Left renal cortex interstitium (tissue), 4 donors: Measurements from ENCODE around the gene LRP1. TPM values are rescaled to one million over a fixed set of nuclear protein-coding genes. Genes with fewer than 3 reads are reported as not detected.
"Not testable (repeated sequence)": the region's sequence is repeated elsewhere in the genome, so short reads cannot be mapped to it uniquely, and the experiment has no call there.

ENCODE experiments used
- DNase-seq, 4 donors: peaks; one replicate each; pipeline ENCODE4 v3.0.0-alpha.2; 2013; ENCODE audit warnings: low read depth in 4 of 4, low spot score in 2 of 4, missing footprints in 1 of 4
- polyA plus RNA-seq, 4 donors: library from polyadenylated mRNA; unstranded; fragments of 120-200 nt; gene quantifications; one replicate each; pipeline ENCODE4 v1.2.1, GENCODE V29; 2013; ENCODE audit not compliant: insufficient read length in 4 of 4

LRP1 gene
- polyA plus RNA-seq, 4 donors, result 60.8 to 93.7 (median 83.9) TPM

DNA sequence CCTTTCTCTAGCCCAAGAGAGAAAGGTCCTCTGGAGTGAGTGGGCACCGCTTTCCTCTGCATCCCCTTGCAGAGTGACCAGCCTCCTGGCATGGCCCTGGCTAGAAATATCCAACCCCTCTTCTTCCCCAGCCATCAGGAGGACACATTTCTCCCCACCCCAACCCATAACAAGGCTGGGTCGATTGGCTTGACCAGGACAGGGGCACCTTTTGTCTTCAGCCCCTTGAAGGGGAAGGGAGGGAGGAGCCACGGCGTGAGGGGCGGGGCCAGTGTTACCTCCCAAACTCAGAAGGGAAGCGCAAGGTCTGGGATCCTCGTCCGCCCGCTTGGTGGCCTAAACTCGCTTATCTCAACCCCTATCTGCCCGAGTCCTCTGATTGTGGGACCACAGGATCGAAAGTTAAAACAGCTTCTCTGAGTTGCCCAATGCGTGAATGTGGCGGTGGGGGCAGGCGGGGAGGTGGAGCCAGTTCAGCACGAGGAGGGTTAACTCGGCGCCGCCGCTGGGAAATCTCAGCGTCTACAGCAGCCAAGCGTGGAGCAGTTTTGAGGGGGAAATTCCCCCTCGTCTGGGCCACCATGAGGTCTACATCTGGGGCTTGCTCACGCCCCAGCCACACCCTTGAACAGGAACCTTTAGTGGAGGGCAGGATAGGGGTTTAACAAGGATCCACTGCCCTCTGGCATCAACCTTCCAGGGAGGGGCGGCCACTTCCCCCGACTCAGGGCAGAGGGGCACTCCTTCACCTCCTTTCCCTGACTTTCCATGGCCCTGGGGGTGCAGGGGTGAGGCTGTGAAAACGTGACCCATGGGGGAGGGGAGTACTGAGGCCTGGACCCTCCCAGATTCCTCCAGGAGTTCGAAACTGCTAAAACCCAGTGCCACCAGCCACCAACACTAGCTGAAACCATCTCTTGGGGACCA, 17.9 kb upstream of the LRP1 start:
- peak in 1 of 4 donors; percentile 50 for DNase-seq

DNA sequence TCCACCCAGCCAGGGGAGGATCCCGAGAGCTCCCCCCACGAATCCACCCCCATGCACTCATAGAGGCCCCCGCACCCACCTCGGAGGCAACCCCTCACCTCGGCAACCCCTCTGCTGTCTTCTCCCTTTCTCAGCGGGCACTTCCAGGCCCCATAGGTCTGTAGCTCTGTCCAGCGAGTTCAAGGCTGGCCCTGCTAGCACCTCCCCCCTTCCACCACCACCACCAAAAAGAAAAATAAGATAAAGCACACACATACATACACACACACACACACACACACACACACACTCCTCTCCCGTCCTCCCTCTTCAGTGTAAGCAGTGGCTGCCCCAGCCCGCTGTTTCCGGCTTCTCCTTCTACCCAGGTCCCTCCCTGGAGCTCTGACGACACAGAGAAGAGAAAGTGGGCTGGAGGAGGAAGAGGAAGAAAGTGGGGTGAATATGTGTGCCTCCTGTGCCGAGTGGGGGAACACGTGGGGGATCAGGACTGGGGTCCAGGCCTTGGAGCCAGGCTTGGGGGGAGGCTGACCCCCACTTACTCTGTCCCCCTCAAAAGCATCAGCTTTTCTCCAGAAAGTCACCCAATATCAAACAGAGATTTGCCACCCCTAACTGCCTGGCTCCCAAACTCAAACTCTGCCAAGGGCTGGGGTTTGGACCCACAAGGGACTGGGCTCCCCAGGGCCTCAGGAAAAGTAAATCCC, 17.1 kb upstream of the LRP1 start, which contains the start of gene STAT6:
STAT6 (minus strand) TSS at position 332 of the 704 bp plus-strand sequence. CDS start 3,084 bp downstream, outside the sequence.
- DNase-seq, result peak in 2 of 4 donors; percentile 50 to 62

DNA sequence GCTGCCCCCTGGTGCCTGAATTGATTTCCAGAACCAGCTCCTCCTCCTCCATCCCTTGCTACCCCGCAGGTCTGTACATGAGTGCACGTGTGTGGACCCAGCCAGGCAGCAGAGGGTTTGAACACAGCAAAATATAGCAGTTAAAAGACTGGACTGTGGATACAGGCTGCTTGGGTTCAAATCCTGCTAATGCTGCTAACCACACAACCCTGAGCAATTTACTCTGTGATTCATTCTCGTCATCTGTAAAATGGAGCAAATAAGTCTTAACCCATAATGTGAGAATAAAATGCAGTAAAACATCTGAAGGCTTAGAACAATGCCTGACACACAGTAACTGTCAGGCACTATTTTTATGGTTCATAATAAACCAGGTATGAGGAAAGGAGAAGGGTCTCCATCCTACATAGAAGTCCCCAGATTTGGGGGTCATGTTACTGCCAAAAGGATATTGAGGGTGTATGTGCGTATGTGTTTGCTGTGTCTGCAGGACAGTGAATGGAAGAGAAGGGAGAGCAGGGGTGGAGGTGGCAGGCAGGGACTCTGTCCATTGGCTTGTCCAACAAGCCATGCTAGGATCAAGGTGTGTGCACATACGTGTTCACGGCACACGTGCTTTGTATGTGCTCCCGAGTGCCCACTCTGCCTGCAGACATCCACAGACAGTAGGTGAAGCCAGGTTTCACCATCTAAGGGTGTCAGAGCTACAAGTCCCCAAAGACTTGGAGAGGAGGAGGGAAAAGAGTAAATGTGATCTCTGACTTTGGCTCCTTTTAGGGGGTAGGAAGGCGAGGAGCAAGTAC, 15.6 kb upstream of the LRP1 start:
- DNase-seq, result no peak

DNA sequence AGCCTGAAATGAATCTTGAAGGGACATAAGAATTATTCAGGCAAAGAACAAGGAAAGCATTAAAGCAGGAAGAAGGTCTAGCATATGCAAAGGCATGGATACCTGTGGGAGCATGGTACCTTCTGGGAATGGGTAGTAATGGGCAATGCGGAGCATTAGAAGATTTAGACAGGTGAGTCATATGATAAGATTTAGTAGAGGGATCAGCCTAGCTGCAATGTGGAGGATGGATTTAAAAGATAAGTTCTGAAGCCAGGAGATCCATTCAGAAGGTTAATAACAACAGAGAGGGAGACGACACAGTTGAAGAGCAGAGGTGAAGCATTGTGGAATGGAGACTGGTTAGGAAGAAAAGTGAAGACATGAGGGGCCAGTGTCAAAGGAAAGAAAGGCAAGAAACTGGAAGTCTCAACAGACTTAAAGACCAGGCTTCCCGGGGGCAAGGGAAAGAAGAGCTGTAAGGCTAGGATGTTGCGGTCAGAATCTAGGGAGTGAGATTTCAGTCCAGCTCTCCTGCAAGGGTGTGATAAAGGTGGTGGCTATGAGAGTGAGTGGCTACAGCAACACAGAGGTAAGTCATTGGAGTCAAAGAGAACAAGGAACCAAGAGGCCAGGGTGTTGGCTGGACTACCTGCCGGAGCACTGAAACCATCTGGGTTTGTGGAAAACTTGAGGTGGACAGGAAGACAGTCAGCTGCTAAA, 11.6 kb upstream of the LRP1 start:
- no peak for DNase-seq

DNA sequence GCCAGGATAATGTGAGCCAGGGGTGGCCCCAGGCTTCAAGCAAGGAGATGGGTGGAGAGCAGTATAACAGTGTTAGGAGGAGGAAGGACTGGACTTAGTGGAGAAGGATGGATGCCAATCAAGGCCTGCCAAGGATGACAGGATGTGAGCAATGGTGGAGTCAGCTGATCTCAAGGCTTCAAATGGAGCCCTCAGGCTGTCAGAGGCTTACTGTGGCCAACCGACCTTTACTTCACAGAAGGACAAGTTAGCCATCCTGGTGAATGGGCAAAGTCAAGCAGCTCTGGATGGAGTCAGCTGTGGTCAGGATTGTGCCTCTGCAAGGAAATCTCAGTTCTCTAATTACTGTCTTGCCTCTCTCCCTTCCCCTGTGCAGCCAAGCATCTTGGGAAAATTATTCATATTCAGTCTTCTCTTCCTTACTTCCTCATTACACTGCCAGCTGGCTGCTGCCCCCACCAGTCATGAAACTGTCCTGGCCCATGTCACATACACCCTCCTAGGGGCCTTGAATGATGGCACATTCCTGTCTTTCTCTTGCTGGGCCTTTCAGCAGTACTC, 9.5 kb upstream of the LRP1 start:
- no peak for DNase-seq

DNA sequence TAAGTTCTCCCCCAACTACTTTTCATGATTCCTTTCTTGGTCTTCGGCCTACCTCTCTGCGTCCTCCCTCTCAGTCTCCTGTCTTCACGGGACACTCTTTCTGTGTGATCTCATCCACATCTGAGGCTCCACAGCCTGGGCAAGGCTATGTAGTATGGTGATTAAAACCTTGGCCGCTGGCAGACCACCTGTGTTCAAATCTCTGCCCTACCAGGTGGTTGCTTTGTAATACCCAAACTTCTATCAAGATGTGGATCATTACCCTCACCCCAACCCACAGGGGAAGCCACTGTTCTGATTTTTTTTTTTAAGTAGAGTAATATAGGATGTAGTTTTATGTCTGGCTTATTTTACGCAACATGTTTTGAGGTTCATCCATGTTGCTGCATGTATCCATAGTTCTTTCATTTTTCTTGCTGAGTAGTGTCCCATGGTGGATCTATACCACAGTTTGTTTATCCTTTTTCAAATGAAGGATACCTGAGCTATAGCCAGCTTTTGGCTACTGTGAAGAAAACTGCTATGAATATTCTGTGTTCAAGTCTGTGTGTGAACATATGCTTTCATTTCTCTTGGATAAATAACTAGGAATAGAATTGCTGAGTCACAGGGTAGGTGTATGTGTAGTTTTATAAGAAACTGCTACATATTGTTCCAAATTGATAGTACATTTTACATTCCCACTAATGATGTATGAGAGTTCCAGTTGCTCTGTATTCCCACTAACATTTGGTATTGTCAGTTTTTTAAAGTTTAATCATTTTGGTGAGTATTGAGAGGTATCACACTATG, 8.8 kb upstream of the LRP1 start:
- DNase-seq, result no peak

DNA sequence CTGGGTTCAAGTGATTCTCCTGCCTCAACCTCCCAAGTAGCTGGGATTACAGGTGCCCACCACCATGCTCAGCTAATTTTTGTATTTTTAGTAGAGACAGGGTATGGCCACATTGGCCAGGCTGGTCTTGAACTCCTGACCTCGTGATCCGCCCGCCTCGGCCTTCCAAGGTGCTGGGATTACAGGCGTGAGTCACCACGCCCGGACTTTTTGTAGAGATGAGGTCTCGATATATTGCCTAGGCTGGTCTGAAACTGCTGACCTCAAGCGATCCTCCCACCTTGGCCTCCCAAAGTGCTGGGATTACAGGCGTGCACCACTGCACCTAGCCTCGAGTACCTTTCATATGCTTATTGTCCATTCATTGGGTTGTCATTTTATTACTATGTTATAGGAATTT, 7.6 kb upstream of the LRP1 start:
- not testable (repeated sequence) for DNase-seq

DNA sequence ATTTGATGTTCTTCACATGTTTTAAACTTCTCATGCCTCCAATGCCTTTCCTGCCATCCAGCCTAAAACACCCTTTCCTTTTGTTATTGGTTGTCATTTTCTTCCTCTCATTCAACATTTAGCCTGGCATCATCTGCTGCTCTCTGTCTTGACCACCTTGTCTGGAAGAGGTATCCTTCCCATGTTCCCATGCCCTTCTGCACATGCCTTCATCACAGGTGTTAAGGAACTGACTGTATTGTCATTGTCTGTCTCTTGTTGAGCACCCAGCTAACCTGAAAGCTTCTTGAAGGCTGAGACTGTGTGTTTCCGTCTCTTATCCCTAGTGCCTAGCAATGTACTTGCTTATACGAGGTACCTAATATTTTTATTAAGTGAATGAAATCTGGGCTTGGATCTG, 4.5 kb upstream of the LRP1 start:
- DNase-seq, result no peak

DNA sequence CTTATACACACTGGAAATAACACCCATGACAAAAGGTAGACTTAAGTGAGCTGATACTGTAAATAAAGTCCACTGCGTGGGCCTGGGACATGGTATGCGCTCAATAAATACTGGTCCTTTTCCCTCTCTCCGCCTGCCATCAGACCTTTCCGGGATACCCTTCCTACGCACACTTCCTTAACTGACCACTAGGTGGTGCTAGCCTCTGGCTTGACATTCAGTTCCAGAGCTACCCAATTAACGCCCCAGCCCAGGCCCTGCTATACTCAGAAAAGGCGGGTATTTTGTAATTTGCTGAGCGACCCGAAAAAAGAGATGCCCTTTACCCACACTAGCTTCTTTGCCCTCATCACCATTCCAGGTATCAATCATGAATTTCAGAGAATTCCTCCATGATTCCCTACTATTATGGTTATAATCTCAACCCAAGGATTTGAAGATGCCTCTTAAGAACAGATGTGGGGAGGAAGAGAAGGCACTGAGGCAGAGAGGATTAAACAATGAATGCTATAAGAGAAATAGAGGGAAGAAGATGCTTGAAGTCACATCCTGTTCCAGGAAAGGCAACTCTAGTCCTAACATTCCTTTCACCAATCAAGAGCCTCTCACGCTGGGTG, 3.9 kb upstream of the LRP1 start:
- peak in 1 of 4 donors; percentile 55 for DNase-seq

DNA sequence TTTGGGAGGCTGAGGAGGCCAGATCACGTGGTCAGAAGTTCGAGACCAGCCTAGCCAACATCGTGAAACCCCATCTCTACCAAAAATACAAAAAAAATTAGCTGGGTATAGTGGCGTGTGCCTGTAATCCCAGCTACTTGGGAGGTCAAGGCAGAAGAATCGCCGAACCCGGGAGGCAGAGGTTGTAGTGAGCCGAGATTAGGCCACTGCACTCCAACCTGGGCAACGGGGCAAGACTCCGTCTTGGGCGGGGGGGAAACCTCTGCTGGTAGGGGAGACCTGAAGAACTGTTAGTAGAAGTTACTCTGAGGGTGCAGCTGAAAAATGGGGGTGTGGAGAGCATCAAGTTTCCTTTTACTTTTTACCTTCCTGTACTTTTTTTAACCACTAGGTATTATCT, 2.2 kb upstream of the LRP1 start:
- no peak for DNase-seq

DNA sequence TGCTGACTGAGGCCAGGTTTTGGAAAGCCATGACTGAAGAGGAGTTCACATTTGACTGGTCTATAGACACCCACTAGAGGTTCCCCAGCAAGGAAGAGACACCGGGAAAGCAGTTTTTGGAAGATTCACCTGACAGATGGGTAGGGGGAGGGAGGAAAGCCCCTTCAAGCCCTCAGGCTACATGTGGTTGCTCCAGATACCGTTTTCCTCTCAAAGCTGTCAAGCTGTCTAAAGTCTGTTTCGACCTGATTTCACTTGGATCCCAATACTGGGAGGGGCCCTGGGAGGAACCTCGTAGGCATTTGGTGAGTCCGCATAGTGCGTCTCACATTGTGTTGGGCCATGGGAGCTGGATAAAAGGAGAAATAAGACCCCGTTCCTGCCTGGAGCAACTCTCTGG, 1.7 kb upstream of the LRP1 start:
- no peak for DNase-seq

DNA sequence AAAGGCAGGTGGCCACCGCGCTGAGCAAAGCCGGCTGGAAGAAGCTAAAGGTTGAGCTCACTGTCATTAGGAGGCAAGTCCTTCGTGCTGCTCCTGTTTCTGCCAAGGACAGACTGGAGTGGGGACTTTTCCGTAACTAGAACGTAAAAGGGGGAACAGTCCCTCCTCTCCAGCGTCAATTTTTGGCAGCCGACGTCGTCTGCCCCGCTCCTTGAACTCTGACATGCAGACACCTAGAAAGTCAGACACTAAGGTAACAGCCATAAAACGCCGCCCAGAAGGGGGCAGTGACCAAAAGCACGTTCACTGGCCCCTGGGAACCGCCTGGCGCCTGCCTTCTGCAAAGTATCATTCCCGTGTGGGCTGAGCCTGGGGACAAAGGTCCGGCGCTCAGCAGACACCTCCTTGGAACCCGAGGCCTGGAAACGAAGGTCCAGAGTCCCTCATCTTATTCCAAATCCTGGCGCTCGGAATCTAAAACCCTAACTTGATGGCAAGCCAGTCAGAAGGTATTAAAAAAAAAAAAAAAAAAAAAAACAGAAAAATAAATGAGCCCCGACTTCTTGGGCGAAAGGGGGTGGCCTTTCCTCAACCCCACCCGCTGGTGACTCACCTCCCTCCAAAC, 1.1 kb upstream of the LRP1 start:
- peak in 1 of 4 donors; percentile 48 for DNase-seq

DNA sequence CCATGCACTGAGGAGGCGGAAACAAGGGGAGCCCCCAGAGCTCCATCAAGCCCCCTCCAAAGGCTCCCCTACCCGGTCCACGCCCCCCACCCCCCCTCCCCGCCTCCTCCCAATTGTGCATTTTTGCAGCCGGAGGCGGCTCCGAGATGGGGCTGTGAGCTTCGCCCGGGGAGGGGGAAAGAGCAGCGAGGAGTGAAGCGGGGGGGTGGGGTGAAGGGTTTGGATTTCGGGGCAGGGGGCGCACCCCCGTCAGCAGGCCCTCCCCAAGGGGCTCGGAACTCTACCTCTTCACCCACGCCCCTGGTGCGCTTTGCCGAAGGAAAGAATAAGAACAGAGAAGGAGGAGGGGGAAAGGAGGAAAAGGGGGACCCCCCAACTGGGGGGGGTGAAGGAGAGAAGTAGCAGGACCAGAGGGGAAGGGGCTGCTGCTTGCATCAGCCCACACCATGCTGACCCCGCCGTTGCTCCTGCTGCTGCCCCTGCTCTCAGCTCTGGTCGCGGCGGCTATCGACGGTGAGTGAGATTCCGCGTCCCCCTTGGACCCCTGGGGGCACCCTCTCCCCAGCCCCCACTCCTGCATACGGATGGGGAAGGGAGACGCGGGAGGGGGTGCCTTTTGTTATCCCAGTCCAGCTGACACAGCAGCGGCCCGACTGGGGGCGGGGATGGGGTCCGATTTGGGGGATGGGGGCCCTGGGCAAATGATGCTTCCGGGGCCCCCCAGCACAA, 400 bp downstream of the LRP1 start:
- DNase-seq, result no peak

DNA sequence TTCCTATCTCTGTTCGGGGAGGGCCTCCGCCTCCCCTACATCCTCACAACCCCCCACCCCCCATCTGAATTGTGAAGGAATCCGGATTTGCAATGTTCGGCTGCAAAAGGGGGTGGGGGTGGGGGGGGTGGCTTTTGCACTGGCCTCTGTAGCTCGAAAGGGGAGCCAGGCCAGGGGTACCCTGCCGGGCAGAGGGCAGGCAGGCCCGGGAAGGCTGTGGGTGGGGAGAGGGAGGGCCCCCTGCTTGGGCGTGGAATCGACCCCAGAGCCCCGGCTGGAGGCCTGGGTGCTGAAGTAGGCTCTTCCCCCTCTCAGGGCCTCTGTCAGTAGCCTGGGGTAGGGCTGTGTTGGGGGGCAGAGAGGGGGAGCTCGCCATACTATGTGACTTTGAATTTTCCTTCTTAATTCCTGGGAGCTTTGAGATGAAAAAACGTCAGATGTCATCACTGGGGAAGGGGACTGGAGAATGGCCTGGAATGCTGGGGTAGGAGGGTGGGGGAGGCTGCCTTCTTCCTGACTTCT, 1.1 kb downstream of the LRP1 start:
- DNase-seq, result no peak

DNA sequence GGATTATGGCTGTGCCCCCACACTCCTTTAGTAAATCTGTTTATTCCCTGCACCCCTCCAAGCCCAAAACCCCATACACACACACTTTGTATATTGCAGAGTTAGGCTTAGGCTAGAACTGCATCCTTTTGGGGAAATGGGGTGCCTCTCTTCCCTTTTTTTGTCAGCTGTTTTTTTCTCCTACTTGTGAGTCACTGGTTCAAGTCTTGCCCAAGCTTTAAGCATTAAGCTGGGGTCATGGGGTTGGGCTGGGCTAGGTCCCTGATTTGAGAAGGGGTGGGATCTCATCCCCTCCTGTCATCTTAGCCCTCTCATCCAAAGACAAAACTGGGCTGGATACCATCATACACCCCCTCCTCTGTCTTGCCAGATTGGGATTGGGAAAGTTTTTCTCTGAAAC, 1.6 kb downstream of the LRP1 start:
- DNase-seq, result no peak

DNA sequence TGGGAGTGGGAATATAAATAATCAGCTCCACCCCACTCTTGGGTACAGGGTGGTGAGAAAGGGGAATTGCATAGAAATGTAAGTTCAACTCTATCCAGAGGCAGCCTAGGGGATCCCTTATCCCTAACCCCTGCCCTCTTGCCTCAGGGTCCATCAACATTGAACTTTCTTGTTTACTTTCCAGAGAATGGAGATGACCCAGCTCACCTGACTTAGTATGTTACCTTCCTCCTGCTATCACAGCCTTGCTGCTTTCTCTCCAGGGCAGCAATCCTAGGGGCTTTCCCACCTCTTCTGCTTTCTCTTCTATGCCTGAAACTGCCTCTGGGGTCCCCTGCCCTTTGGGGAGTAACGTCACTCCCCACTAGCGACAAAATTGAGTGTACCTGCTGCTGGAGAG, 2.7 kb downstream of the LRP1 start:
- no peak for DNase-seq
